Suppressor macrophage (primary cell): ENCODE measurements around the gene OSTC.
"Not testable (repeated sequence)": the region's sequence is repeated elsewhere in the genome, so short reads cannot be mapped to it uniquely, and the experiment has no call there.

Experiments used
- DNase-seq, 4 experiments: peaks; one replicate each; pipeline ENCODE4 v3.0.0-alpha.2; 2020 to 2022

OSTC gene

GRCh38 chr4:108649863-108650211, 562 bp upstream of the OSTC start:
- no peak for DNase-seq

GRCh38 chr4:108651014-108651791, 804 bp downstream of the OSTC start:
- DNase-seq, result peak; percentile 60 to 80 (median 68)

- no peak for DNase-seq
These were observed 12.2 kb downstream of the OSTC start for GRCh38 chr4:108662629-108663028.

GRCh38 chr4:108674356-108674977, 24.1 kb downstream of the OSTC start:
- DNase-seq, result no peak

- DNase-seq, result peak in 1 of 4 experiments; percentile 2
These were observed 31.0 kb downstream of the OSTC start for GRCh38 chr4:108681321-108681809.

GRCh38 chr4:108683479-108683878, 33.1 kb downstream of the OSTC start:
- peak in 1 of 4 experiments; percentile 9 for DNase-seq

- DNase-seq, result no peak
These were observed 34.8 kb downstream of the OSTC start for GRCh38 chr4:108685036-108685686.

- DNase-seq, result no peak
These were observed 40.3 kb downstream of the OSTC start for GRCh38 chr4:108690738-108691137.

- DNase-seq, result no peak
These were observed 42.8 kb downstream of the OSTC start for GRCh38 chr4:108693211-108693610.

GRCh38 chr4:108693819-108694218, 43.4 kb downstream of the OSTC start:
- DNase-seq, result no peak

- DNase-seq, result no peak
These were observed 44.0 kb downstream of the OSTC start for GRCh38 chr4:108694423-108694822.

GRCh38 chr4:108695062-108695461, 44.7 kb downstream of the OSTC start:
- DNase-seq, result no peak

- DNase-seq, result no peak
These were observed 45.8 kb downstream of the OSTC start for GRCh38 chr4:108696160-108696559.

- no peak for DNase-seq
These were observed 49.8 kb downstream of the OSTC start for GRCh38 chr4:108700081-108700757.

GRCh38 chr4:108702960-108703359, 52.6 kb downstream of the OSTC start:
- DNase-seq, result no peak

- DNase-seq, result no peak
These were observed 53.0 kb downstream of the OSTC start for GRCh38 chr4:108703370-108703769.

GRCh38 chr4:108703966-108704365, 53.6 kb downstream of the OSTC start:
- DNase-seq, result no peak

GRCh38 chr4:108706289-108706688, 55.9 kb downstream of the OSTC start:
- no peak for DNase-seq

- DNase-seq, result no peak
These were observed 58.8 kb downstream of the OSTC start for GRCh38 chr4:108709234-108709633.

- no peak for DNase-seq
These were observed 59.3 kb downstream of the OSTC start for GRCh38 chr4:108709722-108710121.

- DNase-seq, result not testable (repeated sequence)
These were observed 60.2 kb downstream of the OSTC start for GRCh38 chr4:108710578-108710977.

- DNase-seq, result no peak
These were observed 64.5 kb downstream of the OSTC start for GRCh38 chr4:108714880-108715279.

- DNase-seq, result no peak
These were observed 65.9 kb downstream of the OSTC start for GRCh38 chr4:108716340-108716739.
